GM10266 (cell line): Measurements from ENCODE around the gene MAGI1.

Source experiments
- DNase-seq: peaks from one replicate; pipeline ENCODE4 v3.0.0; 2012; ENCODE audit errors: extremely low spot score
- CTCF ChIP-seq: IDR thresholded peaks from 2 replicates; pipeline ENCODE4 v1.5.1; 2012; ENCODE audit warnings: mild to moderate bottlenecking, low read depth; ENCODE audit not compliant: control insufficient read depth, insufficient read depth; ENCODE audit errors: missing control alignments

Gene MAGI1

GRCh38 chr3:65946438-65946837 lies 92.3 kb downstream of the MAGI1 start:
- no peak for DNase-seq
- no peak for TF ChIP-seq CTCF

- no peak for DNase-seq
- no peak for TF ChIP-seq CTCF
These were observed 92.8 kb downstream of the MAGI1 start for GRCh38 chr3:65945953-65946352.

GRCh38 chr3:65945480-65945879 lies 93.2 kb downstream of the MAGI1 start:
- TF ChIP-seq CTCF = no peak
- DNase-seq = no peak

- DNase-seq = no peak
- TF ChIP-seq CTCF = no peak
These were observed 94.5 kb downstream of the MAGI1 start for GRCh38 chr3:65944252-65944651.

GRCh38 chr3:65939801-65940246 lies 98.9 kb downstream of the MAGI1 start:
- TF ChIP-seq CTCF = no peak
- no peak for DNase-seq

- TF ChIP-seq CTCF = no peak
These were observed 99.5 kb downstream of the MAGI1 start for GRCh38 chr3:65939184-65939583.

GRCh38 chr3:65938676-65939075 lies 100.0 kb downstream of the MAGI1 start:
- DNase-seq = no peak
- TF ChIP-seq CTCF = no peak

More at GRCh38 chr3:65939184-65939583, 99.5 kb downstream of the MAGI1 start:
- DNase-seq = no peak

GRCh38 chr3:65938147-65938546 lies 100.6 kb downstream of the MAGI1 start:
- no peak for TF ChIP-seq CTCF
- no peak for DNase-seq
